Measurements from ENCODE around the gene NR1H4. TPM values are rescaled to one million over a fixed set of nuclear protein-coding genes. Genes with fewer than 3 reads are reported as not detected.

The NR1H4 gene
- total and polyA plus RNA-seq, 2 of the 13 experiments (the other 11 are each of a cell fraction or from before 2014, with no cell fraction given): 27.3 to 114 TPM

GRCh38 chr12:100573292-100574186 is 99.9 kb downstream of the NR1H4 start, which contains the start of gene GAS2L3 (continued):
- no peak for TF ChIP-seq ZNF24 (IDR thresholded peaks at IDR 0.05)
- TF ChIP-seq IRF2 (CRISPR knock-in tag; IDR thresholded peaks at IDR 0.05): 0 out of 2 replicates have a peak, but pooled peaks have one; percentile 31
- no peak for TF ChIP-seq SP140L (CRISPR knock-in tag; IDR thresholded peaks at IDR 0.05; ENCODE audit: borderline replicate concordance)
- TF ChIP-seq, protein P1, sequence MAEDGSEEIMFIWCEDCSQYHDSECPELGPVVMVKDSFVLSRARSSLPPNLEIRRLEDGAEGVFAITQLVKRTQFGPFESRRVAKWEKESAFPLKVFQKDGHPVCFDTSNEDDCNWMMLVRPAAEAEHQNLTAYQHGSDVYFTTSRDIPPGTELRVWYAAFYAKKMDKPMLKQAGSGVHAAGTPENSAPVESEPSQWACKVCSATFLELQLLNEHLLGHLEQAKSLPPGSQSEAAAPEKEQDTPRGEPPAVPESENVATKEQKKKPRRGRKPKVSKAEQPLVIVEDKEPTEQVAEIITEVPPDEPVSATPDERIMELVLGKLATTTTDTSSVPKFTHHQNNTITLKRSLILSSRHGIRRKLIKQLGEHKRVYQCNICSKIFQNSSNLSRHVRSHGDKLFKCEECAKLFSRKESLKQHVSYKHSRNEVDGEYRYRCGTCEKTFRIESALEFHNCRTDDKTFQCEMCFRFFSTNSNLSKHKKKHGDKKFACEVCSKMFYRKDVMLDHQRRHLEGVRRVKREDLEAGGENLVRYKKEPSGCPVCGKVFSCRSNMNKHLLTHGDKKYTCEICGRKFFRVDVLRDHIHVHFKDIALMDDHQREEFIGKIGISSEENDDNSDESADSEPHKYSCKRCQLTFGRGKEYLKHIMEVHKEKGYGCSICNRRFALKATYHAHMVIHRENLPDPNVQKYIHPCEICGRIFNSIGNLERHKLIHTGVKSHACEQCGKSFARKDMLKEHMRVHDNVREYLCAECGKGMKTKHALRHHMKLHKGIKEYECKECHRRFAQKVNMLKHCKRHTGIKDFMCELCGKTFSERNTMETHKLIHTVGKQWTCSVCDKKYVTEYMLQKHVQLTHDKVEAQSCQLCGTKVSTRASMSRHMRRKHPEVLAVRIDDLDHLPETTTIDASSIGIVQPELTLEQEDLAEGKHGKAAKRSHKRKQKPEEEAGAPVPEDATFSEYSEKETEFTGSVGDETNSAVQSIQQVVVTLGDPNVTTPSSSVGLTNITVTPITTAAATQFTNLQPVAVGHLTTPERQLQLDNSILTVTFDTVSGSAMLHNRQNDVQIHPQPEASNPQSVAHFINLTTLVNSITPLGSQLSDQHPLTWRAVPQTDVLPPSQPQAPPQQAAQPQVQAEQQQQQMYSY (CRISPR knock-in tag; IDR thresholded peaks at IDR 0.05): no peak
- TF ChIP-seq ZNF225 (CRISPR knock-in tag; IDR thresholded peaks at IDR 0.05): 0 out of 2 replicates have a peak, but pooled peaks have one; percentile 53
- TF ChIP-seq CBFB (CRISPR knock-in tag; IDR thresholded peaks at IDR 0.05): peak; percentile 53
- TF ChIP-seq ZNF746 (CRISPR knock-in tag; IDR thresholded peaks at IDR 0.05): no peak; the same call in 1 of the 2 replicates
- peak; percentile 50; the same call in 1 of the 2 replicates for TF ChIP-seq SPEN (CRISPR knock-in tag; IDR thresholded peaks at IDR 0.05; ENCODE audit: low read depth)
- TF ChIP-seq JARID2 (CRISPR knock-in tag; IDR thresholded peaks at IDR 0.05; ENCODE audit: insufficient replicate concordance): no peak
- TF ChIP-seq CREB3 (CRISPR knock-in tag; IDR thresholded peaks at IDR 0.05): no peak; the same call in 1 of the 2 replicates
- TF ChIP-seq ZNF234 (CRISPR knock-in tag; conservative IDR thresholded peaks at IDR 0.05): 0 out of 2 replicates have a peak, but pooled peaks have one; percentile 45
- no peak for TF ChIP-seq SMC3 (IDR thresholded peaks at IDR 0.05; ENCODE audit: low read length)
- TF ChIP-seq ZFP36L1 (CRISPR knock-in tag; IDR thresholded peaks at IDR 0.05): peak; percentile 94; the same call in 1 of the 2 replicates
- TF ChIP-seq SIN3A (IDR thresholded peaks at IDR 0.05; ENCODE audit: borderline replicate concordance, low read depth, low read length): peak; percentile 61; the same call in 1 of the 2 replicates
- TF ChIP-seq ZNF318 (CRISPR knock-in tag; IDR thresholded peaks at IDR 0.05): no peak
- TF ChIP-seq NAIF1 (CRISPR knock-in tag; IDR thresholded peaks at IDR 0.05; ENCODE audit: borderline replicate concordance): no peak
